Activated naive CD4-positive, alpha-beta T cell treated with anti-CD3 and anti-CD28 coated beads, Interleukin-2, amount 50 U/mL, for 16 hours (primary cell): ENCODE measurements around the gene GADD45A.
"Not testable (repeated sequence)": the region's sequence is repeated elsewhere in the genome, so short reads cannot be mapped to it uniquely, and the experiment has no call there.

ENCODE experiments used
- DNase-seq: peaks from one replicate; pipeline ENCODE4 v3.0.0-alpha.2; 2020

Gene GADD45A, protein sequence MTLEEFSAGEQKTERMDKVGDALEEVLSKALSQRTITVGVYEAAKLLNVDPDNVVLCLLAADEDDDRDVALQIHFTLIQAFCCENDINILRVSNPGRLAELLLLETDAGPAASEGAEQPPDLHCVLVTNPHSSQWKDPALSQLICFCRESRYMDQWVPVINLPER

DNA sequence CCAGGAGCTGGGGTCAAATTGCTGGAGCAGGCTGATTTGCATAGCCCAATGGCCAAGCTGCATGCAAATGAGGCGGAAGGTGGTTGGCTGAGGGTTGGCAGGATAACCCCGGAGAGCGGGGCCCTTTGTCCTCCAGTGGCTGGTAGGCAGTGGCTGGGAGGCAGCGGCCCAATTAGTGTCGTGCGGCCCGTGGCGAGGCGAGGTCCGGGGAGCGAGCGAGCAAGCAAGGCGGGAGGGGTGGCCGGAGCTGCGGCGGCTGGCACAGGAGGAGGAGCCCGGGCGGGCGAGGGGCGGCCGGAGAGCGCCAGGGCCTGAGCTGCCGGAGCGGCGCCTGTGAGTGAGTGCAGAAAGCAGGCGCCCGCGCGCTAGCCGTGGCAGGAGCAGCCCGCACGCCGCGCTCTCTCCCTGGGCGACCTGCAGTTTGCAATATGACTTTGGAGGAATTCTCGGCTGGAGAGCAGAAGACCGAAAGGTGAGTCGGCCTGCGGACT, at the start of gene GADD45A:
Gene GADD45A (plus strand): TSS at position 135 of the 491 bp plus-strand sequence. CDS start 294 bp downstream, at position 429.
- DNase-seq = peak; percentile 91

DNA sequence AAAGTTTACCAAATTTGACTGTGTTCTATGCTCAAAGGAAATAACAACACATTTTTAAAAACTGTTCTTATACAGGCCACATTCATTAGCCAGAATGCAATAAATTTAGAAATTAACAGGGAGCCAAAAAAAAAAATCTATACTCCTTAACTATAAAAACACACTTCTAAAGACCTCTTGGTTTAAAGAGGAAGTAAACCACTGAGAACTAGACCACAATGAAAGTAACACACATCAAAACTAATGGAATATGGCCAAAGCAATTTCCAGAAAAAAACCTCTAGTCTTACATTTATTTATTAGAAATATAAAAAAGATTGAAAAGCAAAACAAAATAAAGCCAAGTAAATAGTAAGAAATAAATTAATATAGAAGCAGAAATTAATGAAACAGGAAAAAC, 48.9 kb upstream of the GADD45A start:
- no peak for DNase-seq

DNA sequence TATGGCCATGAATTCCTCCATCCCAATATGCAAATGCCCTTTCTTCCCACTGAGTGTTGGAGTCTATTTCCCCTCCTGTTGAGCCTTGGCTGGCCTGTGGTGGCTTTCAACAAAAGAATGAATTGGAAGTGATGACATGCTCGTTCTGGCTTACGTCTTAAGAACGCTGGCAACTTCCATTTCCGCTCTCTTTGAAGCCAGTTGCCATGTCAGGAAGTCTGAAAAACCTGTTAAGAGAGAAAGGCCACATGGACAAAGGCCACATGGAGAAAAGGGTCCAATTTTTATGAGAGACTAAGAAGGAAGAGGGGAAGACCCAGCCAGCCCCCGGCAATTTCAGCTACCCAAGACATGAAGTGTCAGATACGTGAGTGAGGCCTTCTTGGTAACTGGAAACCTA, 45.6 kb upstream of the GADD45A start:
- DNase-seq = no peak

DNA sequence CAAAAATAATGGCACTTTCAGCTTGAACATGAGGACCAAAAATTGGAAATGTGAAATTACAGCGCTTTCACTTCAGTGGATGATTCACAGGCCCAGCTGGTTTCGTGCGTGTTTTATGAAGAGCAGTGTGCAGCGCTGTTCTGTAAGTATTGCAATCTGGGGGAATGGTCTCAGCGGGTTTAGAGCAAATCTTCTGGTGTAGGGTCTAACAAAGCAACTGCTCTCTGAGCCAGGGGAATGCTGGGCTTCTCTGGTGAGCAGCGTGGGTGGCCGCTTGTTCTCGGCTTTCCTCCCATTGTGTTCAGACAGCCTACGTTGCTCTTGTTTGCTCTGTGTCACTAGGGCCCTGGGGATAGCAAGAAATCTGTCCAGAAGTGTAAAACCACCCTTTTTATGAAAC, 42.4 kb upstream of the GADD45A start:
- no peak for DNase-seq

DNA sequence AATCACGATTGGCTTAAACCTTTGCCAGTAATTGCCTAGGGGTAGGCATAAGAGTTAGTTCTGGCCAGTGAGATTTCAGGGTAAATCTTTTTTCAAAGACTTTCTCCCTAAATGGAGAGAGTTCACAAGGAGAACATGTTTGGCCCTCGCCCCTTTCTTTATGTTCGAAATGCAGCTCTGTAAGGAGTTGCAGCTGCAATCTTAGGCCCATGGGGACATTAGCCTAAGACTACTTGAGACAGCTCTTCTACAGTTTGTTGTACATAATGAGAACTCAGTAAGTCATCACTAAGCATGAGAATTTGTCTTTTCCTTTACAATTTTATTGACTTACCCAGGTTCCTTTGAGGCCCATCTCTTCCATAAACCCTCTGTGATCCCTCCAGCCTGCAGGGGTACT, 40.4 kb upstream of the GADD45A start:
- DNase-seq = no peak

DNA sequence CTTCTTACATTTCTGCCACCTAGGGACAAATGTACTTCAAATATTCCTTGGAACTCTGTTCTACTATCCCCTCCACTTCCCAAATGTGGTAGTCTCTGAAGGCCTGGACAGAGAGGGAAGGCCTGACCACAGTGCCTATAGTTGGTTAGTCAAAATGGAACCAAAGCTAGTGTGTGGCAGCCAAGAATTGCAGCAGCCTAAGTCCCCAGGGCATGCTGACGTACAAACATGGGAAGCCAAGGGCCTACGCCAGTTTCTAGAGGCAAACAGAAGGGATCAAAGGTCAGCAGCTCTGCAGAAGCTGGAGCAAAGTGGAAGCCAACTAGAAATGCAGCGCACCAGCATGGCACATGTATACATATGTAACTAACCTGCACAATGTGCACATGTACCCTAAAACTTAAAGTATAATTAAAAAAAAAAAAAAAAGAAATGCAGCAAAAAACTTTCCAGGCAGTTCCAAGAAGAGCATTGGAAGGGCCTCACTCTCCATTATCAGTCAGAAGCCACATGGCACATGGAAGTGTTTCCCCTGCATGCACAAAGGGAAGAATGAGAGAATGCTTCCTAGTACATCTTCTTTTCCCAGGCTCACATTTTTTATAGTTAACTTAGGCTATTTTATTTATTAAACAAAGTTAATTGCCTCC, 39.4 kb upstream of the GADD45A start:
- no peak for DNase-seq

DNA sequence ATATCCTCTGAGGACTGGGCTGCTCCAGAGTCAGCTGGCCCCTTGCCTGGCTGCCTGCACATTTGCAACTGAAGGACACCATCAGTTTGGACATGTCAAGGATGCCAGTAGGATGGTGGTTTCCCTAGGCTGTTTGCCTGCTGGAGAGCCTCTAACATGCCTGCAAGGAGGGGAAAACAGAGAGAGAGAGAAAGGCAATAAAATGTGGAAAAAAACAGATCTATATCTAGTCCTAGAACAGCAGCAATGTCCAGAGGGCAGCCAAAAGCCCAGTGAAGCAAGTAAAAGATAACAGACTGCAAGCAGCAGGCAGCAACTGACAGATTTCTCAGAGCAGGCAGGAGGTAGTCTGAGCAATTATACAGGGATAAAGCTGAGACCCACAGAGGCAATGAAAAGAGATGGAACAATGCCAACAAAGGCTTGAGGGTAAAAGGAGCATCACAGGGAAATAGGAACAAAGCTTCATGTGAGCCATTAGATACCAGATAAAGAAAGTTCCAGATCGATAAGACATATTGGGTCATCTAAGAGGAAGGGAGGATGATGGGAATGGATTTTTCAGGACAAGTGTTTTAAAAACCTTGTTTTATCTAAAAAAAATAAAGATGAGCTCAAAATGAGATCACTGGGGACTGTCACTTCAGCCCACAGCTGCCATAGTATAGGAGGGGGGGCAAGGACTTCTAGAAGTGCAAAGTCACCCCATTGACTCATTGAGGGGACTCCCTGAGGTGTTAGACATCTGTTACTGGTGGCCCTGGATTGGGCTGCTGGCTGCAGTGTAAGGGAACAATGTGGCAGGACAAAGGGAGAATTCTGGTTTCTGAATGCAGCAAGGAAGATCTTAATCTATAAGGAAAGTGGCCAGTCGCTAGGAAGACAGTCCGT, 38.6 kb upstream of the GADD45A start:
- DNase-seq = no peak

DNA sequence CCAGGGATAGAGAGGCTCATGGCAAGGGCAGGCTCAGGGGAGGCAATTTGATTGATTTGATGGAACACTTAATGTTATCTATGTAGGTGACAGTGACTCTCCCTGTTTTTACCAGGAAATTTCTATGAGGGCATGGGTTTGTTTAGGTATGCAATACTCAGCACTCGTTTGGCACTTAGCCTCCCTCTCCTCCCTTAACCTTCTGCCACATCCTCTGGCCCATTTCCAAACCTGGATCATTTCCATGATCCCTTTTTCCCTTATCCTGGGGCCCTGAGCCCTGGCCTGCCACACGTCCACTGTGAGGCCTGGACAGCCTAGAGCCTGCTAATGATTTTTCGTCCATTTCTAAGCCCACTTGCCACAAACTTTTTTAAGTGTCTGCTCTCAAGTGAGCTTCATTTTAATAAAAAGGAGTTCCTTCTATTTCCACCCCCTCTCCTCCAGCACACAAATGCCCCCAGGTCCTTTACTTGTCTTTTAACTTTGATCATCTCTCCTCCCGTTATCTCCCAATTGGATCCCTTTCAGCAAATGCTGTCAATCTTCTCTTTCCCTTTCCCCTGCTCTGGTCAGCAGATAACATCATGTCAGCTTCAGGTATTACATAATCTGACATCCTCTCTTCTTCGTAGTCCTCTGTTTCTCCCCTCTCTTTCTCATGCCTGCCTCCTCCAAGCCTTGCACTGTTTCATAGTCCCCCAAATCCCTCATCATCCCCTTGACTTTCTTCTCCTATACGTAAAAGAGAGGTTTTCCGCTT, 37.8 kb upstream of the GADD45A start:
- no peak for DNase-seq

DNA sequence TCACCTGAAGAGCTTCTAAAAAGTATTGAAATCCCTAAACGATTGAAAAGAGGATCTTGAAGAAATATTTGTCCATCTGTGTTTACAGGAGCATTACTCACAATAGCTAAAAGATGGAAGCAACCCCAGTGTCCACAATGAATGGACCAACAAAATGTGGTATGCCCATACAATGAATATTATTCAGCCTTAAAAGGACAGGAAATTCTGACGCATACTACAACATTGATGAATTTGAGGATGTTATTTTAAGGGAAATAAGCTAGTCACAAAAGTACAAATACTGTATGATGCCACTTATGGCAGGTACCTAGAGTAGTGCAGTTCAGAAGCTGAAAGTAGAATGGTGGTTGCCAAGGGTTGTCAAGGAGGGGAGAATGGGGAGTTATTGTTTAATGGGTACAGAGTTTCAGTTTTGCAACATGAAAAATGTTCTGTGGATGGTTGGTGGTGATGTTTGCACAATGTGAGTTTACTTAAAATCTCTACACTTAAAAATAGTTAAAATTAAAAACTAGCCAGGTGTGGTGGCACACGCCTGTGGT, 37.1 kb upstream of the GADD45A start:
- DNase-seq = no peak

DNA sequence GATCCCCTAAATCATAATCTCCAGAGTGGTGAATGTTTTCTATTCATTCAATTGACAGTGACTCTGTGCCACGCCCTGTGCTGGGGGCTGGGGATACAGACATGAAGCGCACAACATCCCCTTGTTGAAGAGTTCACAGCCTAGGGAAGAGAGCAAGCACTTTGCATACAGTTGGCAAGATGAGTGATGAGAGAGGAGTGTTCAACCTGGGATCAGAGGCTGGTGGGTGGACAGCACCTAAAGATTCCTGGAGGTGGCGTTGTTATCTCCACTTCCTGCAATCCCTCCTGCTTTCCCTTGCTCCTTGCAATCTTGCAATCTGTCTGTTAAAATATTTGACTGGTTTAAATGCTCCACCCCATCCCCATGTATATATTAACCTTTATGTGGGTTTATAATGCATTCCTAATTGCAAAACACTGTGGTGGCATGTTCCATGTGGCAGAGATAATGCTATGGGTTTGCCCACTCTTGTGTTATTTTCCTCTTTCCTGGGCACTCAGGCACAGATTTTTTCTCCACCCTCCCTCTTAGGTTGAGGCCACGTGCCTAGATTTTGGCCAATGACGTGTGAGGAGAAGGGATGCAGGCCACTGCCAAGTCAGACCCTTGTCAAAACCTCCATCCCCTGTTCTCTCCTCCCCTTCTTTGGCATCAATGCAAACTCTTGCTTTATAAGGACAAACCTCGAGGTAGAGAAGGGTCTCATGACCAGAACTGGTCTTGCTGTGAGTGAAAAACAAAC, 36.2 kb upstream of the GADD45A start:
- no peak for DNase-seq

DNA sequence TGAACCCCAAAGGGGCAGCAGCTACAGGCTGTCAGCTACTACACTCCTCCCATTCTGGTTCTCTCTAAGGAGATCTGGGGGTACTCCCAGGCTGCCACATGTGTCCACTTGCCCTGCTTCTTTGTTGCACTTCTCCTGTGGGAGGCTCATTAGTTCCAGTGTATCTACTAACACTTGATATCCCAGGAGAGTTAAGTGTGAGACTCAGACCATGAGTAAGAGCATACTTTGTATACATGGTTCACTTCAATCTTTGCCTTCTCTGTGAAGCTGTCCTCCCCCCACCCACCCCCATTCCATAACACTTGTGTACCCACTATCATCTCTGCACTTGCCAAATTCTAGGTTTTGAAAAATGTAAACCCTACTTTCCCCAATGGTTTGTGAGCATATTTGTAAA, 34.9 kb upstream of the GADD45A start:
- no peak for DNase-seq

DNA sequence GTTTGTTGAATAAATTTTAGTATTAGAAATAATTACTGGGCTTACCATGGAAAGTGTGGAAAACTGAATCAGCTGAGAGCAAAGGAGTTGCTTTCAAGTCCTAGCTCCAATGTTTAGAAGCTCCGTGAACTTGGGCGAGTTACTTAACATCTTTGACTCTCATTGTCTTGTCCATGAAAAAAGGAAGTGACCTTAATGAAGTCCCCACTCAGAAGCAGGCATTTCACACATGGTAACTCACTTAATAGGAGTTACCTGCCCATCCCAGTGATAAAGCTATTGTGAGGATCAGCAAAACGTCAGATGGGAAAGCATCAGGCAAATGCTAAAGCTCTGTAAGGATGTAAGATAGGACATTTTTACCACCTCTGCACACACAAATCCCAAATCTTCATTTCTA, 34.0 kb upstream of the GADD45A start:
- no peak for DNase-seq

DNA sequence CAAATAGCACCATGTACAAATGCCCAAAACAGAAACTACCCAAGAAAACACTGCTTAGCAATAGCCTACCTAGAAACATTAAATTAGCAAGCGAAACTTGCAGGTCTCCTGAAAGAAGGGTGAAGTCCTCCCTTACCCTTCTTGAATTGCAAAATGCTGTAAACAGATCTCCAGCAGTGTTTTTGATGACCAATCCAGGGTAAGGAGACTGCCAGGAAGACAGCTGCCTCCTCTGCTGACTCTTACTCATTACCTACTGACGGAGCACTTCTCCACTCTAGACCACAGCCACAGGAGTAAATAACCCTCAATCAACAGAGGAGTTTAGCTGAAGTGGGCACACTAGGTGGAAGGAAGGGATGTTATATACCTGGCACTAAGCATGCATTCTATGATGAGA, 32.2 kb upstream of the GADD45A start:
- no peak for DNase-seq

DNA sequence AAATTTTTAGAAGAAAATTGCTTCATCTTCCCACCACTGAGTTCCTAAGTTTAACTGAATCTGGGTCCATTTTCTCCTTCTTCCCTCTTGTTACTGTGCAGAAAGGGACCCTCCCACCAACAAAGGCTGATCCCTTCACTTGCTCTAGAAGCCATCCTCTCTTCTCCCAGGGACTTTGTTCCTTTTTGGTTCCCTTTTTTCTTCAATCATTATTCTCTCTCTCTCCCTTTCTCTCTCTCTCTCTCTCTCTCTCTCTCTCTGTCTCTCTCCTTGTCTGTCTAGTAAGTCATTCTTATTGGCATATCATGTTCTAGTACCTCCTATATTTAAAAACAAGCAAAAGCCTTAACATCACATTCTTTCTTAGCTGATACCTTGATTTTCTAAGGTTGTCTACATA, 31.7 kb upstream of the GADD45A start:
- DNase-seq = no peak

DNA sequence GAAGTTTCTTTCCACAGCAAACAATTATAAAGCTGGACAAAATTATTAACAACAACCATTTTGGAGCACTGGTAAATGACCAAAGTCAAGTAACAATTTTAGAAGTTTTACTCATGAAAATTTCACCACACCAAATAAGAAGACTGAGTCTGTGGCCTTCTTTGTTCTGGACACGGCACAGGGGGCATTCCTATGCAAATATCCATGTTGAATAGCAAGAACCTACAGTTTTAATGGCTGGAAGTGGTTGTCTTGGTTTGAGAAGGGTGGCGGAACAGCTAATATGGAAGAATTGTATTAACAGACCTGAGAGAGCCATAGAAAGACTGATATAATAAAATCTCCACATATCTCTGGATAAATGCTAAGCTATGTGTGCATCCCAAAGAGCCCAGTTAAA, 29.4 kb upstream of the GADD45A start:
- no peak for DNase-seq

DNA sequence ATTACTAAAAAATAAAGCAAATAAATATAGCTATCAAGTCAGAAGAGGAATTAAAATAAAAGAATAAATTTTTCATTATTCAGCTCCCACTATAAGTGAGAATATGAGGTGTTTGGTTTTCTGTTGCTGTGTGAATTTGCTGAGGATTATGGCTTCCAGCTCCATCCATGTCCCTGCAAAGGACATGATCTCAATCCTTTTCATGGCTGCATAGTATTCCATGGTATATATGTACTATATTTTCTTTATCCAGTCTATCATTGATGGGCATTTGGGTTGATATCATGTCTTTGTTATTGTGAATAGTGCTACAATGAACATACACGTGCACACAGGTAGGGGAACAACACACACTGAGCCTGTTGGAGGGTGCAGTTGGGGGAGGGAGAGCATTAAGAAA, 27.8 kb upstream of the GADD45A start:
- not testable (repeated sequence) for DNase-seq

DNA sequence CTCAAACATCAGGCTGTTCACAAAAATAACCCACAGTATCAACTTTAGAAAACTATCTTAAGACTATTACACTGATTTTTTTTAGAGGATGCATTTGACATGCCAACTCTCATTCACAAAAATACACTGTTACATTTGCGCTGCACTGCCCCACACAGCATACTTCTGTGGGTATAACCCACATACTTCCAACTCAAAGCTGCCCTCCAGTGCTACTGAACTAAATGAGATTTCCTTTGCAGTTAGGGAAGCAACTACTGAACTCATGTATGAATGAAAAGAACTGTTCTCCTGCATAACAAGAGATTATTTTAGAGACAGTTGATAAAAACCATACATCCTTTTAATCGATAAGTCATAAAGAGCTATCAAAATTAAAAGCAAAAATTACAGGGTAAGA, 25.8 kb upstream of the GADD45A start:
- no peak for DNase-seq

DNA sequence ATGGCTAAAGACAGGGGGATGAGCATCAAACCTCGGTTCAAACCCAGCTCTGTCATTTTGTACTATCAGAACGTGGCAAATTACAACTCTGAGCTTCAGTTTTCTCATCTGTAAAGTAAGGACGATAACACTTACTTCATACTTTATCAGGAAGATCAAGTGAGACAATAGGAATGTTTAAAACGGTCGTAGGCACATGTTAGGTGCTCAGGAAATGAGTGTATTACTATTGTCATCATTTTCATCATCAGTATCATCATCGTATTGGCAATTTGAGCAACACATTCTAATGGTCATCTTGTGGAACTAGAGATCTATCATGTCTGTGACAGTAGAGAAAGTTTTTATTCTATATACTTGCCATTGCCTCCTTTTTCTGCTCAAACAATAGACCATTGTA, 22.1 kb upstream of the GADD45A start:
- no peak for DNase-seq

DNA sequence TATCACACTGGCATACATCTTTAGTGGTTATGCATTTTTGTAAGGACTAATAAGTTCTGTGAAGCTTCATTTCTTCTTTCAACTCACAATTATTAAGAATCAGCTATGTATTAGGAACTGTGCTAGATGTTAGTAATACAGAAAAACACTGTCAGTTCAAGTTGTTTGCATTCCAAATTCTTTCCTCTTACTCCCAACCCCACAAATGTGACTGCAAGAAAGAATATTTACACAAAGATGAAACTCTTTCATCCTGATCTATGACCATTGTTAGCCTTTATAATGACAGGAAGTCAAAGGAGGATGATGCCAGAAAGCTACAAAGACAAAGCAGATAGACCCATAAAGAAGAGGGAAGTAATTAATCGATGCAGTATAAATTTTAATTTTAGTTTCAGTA, 21.0 kb upstream of the GADD45A start:
- no peak for DNase-seq

DNA sequence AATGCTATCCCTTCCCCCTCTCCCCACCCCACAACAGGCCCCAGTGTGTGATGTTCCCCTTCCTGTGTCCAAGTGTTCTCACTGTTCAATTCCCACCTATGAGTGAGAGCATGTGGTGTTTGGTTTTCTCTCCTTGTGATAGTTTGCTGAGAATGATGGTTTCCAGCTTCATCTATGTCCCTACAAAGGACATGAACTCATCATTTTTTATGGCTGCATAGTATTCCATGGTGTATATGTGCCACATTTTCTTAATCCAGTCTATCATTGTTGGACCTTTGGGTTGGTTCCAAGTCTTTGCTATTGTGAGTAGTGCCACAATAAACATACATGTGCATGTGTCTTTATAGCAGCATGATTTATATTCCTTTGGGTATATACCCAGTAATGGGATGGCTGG, 19.7 kb upstream of the GADD45A start:
- not testable (repeated sequence) for DNase-seq

DNA sequence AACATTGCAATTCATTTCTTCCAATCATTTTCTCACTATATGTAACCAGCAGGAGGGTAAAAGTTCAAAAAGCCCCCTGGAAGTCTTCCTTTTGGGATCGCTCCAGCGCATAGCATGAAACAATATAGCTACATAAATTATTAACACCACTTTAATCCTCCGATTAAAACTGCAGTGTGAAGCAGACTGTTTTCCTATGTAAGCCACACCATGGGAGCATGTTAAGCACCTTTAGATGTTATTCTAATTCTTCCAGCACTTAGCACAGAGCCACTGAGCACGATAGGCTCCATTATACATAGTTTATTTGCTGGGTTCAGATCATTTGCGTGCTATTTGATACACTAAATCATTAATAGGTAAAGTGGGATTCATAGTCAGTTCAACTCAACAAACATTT, 18.4 kb upstream of the GADD45A start:
- DNase-seq = no peak

DNA sequence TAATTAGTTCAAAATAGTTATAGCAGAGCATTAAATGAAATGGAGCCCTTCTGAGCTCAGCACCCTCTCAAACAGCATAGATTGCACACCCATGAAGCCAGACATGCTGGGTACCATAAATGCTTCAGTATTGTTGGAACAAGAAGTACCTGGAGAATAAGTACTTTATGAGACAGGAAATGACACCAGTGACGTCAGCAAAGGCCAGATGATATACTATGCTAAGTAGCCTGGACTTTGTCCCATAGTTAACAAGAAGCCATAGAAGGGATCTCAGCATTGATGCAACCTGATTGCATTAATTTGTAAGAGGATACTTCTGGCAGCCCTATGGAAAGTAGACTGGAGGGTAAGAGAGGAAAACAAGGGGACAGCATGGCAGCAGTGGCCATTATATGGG, 16.3 kb upstream of the GADD45A start:
- no peak for DNase-seq
